GM20431 (cell line): ENCODE results near the gene CETN1.

Source experiments
- in situ Hi-C: fragments of 300-500 bp; cut with MseI, MboI; formaldehyde crosslinking; loops from one replicate; pipeline ENCODE4 v1.15.0; 2020; ENCODE audit warnings: low sequenced_read_pairs; ENCODE audit not compliant: unreplicated experiment

The CETN1 gene

DNA sequence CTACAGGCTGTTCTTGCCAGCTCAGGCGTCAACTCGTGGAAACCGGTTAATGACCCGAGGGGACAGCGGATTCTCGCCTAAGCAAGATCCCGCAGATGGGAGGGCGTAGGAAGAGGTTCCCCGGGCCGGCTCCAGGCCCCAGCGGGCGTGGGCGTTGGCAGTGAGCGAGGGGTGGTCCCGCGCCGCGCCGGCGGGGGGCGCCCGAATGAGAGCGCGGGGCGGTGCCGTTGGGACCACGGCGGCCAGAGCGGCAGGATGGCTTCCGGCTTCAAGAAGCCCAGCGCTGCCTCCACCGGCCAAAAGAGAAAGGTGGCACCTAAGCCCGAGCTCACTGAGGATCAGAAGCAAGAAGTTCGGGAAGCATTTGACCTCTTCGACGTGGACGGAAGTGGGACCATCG is at the start of gene CETN1:
Gene CETN1, plus strand, starts transcription at position 227 of the 400 bp plus-strand sequence. Its CDS starts 29 bp downstream, at position 256.
- in situ Hi-C loops: no loop called here

DNA sequence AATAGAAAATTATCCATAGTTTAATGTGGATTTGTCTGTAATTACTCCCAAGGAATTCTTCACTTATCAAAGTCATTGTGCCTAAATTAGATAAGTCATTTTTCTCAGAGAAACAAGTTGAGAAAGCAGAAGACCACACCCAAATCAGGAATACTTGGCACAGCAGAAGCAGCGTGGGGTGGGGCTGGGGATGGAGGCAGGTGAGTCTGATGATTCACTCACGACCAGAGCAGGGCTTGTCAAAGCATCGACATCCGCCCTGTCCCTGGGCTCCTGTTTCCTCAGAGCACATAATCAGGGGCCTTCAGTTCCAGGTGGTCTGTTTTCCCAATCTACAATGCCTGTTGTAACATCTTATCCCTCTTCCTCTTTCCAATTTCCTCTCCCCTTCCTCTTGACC is 48.2 kb upstream of the CETN1 start:
- in situ Hi-C loops: no loop called here

DNA sequence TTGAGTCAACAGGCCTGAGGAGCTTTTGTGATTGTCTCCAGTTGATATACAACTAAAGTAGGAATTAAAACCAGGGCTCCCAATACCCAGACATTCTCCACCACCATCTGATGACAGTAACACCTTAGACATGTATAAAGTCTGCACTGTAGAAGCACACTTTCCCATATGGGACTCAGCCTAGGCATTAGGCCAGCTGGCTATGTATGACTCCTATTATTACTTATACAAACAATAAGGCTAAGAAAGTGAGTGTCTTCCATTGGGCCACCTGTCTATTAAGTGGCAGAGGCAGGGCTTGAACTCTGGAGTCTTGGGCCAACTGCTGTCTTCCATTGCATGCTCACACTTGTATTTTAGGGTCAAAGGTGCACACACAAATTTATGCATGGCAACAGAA is 47.5 kb upstream of the CETN1 start:
- in situ Hi-C loops: no loop called here

DNA sequence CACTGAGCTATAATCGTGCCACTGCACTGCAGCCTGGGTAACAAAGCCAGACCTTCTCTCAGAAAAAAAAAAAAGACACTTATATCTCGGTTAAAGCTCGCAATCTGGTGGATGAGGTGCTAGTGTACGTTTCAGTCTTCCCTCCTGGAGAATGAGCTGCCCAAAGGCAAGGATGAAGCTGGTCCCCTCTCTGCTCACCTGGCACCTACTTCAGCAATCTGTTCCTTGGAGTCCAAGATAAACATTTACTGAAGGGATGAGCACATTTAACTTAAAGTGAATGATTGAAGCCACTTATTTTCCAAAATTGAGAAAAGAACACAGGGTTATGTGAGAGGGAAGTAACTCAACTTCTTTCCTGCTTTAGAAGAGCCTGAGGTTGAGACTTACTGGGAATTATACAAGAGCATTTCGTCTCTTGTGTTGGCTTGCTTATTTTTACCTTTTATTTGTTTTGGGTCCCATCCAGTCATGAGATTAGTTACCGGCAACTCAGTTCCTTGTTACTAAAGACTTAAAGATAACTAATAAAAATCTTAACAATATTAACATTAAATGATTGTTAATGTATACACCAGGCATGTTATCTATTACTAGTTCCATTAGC is 46.1 kb upstream of the CETN1 start:
- in situ Hi-C loops: no loop called here

DNA sequence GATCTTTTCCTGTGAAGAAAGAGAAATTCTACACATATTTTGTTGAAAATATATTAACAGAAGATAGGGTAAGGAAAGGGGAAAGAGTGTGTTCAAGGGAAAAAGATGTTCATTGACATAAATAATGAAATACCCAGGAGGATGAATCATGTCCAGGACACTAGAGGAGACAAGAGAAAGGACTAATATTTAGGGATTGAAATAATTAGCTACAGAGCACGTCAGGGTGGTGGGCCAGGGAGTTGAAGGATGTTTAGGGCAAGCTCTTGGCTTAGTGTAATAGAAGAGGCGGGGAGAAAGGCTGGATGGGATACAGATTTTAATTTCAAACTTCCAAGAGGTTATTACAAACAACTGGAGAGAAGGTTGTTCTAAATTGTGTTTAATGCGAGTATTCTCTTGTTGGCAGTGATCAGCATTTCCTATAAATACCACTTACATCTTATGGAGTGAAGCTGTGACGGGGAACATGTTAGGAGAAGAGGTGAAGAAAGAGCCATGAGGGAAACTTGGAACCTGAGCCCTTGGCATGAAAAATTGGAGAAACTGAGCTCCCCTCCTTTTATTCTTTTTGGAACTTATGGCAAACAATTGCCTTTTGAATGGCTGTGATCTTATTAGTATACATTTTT is 36.6 kb upstream of the CETN1 start:
- in situ Hi-C loops: no loop called here

DNA sequence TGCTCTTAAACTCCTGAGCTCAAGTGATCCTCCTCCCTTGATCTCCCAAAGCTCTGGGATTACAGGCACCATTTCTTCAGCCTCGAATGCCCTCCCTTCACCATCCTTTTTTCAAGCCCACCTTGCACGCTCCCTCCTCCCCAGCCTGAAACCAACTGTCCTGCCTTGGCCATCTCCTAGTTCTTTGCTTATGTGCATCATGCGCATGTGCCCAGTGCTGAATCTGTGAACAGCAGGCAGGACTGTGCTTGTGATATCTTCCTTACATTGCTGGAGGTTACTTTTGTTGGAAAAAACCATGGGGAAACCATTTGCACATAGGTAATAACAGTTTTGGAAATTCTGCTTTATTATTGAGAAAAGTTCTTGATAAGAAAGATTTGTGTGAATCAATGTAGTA is 30.2 kb upstream of the CETN1 start:
- in situ Hi-C loops: no loop called here

DNA sequence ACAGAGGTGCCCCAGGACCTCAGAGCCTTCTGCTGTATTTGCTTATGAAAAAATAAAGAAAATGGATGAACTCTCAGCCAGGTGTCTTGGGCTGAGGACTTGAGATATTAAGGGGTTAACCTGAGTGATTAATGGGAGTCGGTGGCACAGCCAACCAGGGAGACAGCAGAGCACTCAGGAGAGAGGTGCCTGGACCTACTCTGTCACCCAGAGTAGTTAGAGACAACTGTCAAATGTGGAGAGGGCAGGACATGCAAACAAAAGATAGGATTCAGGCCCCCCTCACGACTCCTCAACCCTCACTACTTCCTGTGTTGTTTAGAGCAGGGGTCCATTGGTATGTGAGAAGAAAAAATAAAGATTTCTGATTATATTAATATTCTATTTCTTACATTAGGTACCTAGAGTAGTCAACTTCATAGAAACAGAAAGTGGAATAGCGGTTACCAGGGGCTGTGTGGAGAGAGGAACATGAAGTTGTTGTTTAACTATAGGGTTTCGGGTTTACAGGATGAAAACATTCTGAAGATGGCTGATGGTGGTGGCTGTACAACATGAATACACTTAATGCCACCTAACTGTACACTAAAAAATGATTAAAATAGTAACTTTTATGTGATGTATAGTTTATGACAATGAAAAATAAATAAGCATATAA is 28.6 kb upstream of the CETN1 start:
- in situ Hi-C loops: no loop called here

DNA sequence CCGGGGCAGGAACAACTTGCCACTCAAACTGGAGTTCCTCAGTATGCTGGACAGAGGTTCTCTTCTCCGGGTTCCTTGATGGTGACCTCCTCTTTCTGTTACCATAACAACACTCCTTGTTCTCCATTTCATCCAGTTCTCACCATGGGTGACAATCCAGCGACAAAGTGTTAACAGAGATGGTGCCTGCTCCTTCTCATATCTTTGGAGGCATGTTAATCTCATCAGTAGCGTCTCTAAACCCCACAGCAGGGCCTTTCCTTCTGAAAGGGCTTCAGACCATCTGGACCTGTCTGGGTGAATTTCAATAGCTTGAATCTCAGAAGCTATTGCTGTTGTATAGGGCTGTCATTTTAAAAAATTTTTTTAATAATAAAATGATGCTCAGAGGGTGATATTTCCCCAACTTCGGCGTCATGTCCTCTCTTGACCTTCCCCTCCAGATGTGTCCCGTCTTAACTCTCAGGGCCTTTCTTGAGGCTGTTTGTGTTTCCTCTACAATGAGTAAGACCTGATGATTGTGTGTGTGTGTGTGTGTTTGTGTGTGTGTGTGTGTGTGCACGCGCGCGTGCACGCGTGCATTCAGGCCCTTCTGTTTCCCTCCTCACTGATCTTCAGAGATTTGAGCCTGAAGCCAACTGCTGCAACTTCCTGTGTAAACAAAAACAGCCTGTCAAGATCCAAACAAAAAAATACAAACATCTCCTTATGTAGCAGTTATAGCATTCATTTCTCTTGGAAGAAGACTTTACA is 24.3 kb upstream of the CETN1 start:
- in situ Hi-C loops: no loop called here

DNA sequence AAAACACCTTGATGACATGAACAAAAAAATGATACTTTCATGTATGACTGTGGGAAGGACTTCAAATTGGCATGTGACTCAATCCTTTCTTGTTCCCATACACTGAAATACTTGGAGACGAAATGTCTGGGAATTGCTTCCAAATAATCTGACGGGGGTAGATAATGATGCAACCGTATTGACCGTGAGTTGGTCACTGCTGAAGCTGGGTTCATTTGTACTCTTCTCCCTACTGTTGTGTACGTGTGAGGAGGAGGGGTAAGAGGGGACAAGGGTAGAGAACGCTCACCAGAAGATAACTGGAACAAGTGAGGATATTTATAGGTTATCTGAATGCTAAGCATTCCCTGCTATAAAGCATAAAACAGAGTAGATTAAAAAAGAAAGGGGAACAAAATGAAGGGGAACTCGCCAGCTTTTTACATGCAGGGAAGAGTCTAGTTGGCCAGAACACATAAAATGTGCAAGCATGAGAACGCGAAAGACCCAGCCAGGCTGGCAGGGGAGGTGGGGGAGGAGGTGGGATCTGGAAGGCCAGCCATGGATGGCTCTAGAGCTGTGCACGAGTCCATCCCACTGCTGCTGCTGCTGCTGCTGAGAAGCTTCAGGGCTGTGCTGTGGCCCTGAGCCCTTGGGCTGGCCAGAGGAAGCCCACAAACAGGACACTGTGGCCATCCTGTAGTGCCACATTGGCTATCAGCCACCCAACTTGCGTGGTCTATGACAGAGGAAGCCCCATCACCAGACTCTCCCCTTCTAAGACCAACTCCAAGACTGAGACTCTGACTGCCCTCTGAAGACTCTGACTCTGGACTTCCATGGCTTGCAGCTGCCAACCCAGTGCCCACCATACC is 15.2 kb upstream of the CETN1 start:
- in situ Hi-C loops: no loop called here

DNA sequence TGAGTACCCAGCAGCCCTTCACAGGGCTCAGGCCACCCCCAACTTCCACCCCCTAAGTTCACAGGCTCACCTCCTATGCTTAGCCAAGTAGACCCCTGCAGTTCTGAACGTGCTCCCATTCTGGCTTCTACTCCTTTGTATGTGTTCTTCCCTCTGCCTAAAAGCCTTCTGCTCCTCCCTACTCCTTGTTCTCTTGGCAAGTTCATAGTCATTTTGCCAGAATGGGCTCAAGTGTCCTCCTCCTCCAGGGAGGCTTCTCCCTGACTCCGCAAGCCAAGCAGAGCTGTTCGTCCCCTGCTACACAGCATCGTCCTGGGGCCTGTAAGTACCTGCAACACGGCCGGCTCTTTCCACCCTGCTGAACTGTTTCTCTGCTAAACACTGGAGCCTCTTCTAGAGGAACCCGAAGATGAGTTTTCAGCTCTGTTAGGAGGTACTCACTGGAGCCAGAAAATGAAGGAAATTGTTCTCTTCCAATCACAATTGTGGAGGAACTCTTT is 14.6 kb upstream of the CETN1 start:
- in situ Hi-C loops: no loop called here

DNA sequence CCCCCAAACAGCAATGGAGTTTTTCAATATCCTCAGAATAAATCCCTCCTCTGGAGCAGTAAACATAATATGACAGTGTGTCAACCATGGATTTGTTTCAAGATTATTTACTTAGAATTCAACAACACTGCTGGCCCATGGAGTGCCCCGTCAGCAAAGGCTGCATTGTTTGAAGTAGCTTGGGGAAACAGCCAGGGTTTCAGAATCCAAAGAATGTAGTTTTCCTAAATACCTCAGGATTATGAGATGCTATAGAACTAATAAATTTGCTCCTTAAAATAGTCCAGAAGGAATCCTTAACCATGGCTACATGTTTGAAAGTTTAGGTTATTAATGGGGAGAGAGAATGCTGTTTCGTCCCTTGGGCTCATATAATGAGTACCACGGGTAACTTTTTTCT is 13.1 kb upstream of the CETN1 start:
- in situ Hi-C loops: no loop called here

DNA sequence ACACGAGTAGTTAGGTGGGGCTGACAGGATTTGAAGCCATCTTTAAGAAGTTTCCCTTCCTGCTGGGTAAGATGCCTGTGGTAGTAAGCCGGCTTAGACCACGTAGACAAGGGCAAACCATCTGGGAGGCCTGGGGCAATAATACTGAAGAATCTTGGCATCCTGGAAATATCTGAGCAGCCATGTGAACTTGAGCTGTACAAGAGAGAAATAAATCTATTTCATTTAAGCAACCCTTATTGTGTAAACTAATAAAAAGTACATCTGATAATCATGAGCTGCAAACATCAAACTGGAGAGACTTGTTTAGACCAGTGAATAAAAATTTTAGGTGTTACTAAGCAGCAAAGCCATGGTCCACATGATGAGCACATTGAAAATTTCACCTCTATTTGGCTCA is 11.4 kb upstream of the CETN1 start:
- in situ Hi-C loops: no loop called here

DNA sequence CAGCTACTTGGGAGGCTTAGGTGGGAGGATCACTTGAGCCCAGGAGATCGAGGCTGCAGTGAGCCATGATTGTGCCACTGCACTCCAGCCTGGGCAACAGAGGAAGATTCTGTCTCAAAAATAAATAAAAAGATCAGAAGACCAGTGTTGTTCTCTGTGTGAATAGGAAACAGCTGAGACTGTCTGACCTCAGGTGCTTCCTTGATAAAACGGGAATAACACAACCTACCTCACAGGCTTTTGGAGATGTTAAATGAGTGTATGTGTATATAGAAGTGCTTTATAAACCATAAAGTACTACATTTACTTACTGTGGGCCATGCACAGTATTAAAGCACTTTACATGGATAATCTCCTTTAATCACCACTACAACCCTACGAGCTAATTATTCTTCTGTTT is 9.9 kb upstream of the CETN1 start:
- in situ Hi-C loops: no loop called here

DNA sequence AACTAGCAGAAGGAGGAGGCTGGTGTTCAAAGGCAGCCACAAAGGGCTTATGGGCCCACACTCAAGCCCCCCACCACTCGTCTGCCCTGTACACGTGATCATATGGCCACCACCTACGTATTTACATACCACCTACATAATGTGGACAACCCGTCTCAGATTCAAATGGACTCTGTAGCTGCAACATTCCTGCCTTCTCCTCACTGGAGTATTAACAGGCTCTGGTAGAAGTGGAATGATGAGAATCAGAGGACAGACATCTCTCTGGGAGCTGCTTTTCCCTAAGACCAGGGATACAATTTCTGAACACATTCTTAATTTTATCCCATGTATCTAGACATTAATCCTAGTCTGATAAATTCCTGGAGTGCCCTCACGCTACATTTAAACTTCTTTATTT is 9.5 kb upstream of the CETN1 start:
- in situ Hi-C loops: no loop called here

DNA sequence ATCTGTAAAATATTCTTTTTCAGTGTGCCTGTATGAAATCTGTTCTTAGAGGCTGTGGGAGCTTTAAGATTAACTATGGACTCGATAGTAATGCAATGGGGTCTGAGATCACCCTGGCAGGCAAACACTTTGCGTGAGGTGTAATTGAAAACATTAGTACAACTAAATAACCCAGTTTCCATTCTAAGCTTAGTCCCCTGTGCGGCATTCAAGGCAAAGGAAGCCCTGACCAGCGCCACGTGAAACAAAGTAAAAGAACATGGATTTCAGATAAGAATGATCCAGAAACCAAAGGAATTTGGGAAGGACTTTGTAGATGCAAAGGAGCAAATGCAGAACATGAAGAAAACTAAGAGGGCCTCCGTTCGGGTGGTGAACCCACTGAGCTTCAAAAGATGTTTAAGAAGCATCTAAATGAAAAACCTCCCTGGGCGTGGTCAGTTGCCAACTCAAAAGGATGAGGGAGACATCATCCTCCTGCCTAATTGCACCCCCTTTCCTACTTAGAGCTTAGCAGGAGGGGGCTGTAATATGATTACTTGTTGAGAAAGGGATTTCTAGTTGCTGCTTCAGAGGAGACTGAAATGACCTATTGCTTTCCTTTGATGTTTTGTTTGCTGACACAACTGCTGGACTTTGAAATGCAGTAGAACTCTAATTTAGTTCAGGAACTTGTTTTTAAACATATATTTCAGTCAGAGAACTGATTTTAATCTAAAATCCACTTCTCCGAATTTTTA is 7.9 kb upstream of the CETN1 start:
- in situ Hi-C loops: no loop called here

DNA sequence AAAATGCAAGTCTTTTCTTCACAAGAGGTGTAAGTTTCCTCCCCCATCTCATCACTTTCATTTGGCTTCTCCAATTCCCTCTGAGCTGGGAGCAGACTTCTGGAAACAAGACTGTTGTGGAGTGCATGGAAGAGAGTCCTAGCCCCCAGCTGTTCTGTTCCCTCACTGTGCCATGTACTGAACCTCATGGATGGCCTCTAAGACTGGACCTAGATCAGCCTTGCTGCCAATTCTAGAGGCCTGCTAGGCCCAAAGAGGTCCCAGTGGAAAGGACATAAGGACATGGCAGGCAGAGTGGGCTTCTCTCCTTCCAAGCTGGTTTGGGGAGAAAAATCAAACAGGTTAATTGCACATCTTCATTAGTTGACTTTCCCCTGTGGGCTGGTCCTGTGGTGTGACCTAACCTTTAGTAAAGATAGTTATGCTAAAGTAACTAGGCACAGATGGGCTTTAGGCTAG is 7.3 kb upstream of the CETN1 start:
- in situ Hi-C loops: no loop called here

DNA sequence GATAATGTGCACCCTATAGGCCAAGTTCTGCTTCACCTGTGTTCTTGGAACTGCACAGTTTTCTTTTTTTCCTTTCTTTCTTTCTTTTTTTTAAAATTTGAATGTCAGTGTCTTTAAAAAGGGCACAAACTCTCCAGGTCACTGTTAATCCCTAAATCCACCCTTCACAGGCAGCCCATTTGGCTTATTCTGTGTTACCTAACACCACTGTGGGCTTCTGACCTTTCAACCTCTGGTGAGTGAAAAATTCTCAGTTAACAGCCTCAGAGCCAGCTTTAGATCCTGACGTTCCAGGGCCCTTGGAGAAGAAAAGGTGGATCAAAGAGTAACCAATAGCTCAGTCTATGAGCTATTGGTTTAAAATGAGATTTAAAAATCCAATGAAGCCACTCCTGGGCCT is 6.8 kb upstream of the CETN1 start:
- in situ Hi-C loops: no loop called here

DNA sequence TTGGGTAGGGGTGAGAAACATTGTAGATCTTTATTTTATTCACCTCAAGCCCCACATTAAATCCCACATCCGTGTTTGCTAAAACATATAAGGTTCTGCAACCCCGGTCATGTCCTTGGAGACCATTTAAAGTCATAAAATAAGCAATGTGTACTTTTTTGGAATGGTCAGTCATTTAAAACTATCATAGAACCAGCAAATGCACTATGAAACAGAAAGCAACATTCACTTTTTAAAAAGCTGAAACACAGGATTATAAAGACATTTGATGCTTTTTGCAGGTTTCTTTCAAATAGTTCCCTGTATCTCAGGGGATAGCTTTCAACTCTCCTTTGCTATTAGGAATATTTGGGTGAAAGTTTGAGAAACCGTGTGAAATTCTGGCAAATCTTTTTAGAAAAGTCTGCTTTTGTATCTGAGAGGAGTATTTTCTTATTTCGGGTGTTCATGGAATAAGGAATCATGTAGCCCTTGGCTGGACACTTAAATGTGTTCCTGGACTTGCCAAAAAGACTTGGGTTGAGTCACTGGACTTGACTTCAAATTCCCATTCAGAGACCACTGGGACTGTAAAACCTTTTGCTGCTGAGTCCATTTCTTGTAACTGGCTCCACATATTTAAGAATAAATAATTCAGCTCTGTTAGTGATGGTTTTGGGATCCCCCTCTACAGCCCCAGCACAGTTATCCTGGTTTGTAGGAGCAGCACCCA is 5.9 kb upstream of the CETN1 start:
- in situ Hi-C loops: no loop called here
